ENCODE data around the gene TCERG1. TPM values are rescaled to one million over a fixed set of nuclear protein-coding genes. Genes with fewer than 3 reads are reported as not detected.

The TCERG1 gene
- polyA plus RNA-seq, 1 of the 3 experiments (the other 2 are of a cell fraction), result 38.5 TPM

- no peak for TF ChIP-seq USF2 (IDR thresholded peaks at IDR 0.05; ENCODE audit: borderline replicate concordance, low read depth, low read length)
- TF ChIP-seq EZH2phosphoT487 (IDR thresholded peaks at IDR 0.05; ENCODE audit: borderline replicate concordance, low read depth), result no peak
Observed at GRCh38 chr5:146539973-146540372, 92.8 kb downstream of the TCERG1 start (continued).

GRCh38 chr5:146540414-146540813, 93.3 kb downstream of the TCERG1 start:
- ChIA-PET CTCF (interaction anchor here (0.5 to 6.6 kb wide), 6 partner anchors 8 to 650 kb away, joined by 3 to 176 read pairs (median 28); no protein-coding TSS in a partner anchor), POLR2A (no interaction called here)
- H3K79me2 ChIP-seq (ENCODE audit: insufficient read depth), result no peaks in the 10 kb centered on the region
- no peaks in the 10 kb centered on the region; a peak in 1 of 4 replicates for H3K4me1 ChIP-seq (ENCODE audit: control insufficient read depth in 1 of 2, insufficient read depth in 2 of 2, low read depth in 1 of 2, low read length in 1 of 2)
- H3K4me2 ChIP-seq, result no peak overlapping the region
- no peak overlapping the region for H3K9ac ChIP-seq
- no peaks in the 10 kb centered on the region for H3K9me2 ChIP-seq
- H4K20me1 ChIP-seq (ENCODE audit: insufficient read depth), result no peaks in the 10 kb centered on the region
- H3K27ac ChIP-seq (ENCODE audit: low read depth in 2 of 2, low read length in 1 of 2), result no peak overlapping the region
- no peaks in the 10 kb centered on the region for H3K9me3 ChIP-seq
- TF ChIP-seq FOSL2 (IDR thresholded peaks at IDR 0.05; ENCODE audit: borderline replicate concordance, low read depth) (no peak), GABPA (IDR thresholded peaks at IDR 0.05; ENCODE audit: low read depth) (no peak), USF1 (IDR thresholded peaks at IDR 0.05; ENCODE audit: borderline replicate concordance, low read depth) (no peak), SIN3A (IDR thresholded peaks at IDR 0.05; ENCODE audit: borderline replicate concordance, low read depth, low read length) (no peak), RCOR1 (IDR thresholded peaks at IDR 0.05; ENCODE audit: low read length) (no peak), EZH2phosphoT487 (IDR thresholded peaks at IDR 0.05; ENCODE audit: borderline replicate concordance, low read depth) (no peak), IRF3 (IDR thresholded peaks at IDR 0.05; ENCODE audit: low read depth, low read length) (no peak), JUND (IDR thresholded peaks at IDR 0.05) (no peak), ELF1 (IDR thresholded peaks at IDR 0.05) (no peak), MEF2A (IDR thresholded peaks at IDR 0.05; ENCODE audit: borderline replicate concordance, low read depth) (no peak), PBX3 (IDR thresholded peaks at IDR 0.05) (no peak), NRF1 (IDR thresholded peaks at IDR 0.05; ENCODE audit: low read depth, low read length) (no peak), EP300 (IDR thresholded peaks at IDR 0.05; ENCODE audit: borderline replicate concordance in 1 of 2, low read depth in 1 of 2, low read length in 1 of 2) (no peak), RAD21 (IDR thresholded peaks at IDR 0.05; ENCODE audit: low read length) (no peak), ZBTB33 (IDR thresholded peaks at IDR 0.05; ENCODE audit: borderline replicate concordance, low read depth) (no peak), SMC3 (IDR thresholded peaks at IDR 0.05; ENCODE audit: low read depth, low read length) (no peak), FOXJ3 (CRISPR knock-in tag; IDR thresholded peaks at IDR 0.05) (no peak), TCF12 (IDR thresholded peaks at IDR 0.05) (no peak)
- H3F3A ChIP-seq (replicated peaks; ENCODE audit: insufficient read depth), result no peaks in the 10 kb centered on the region
- DNase-seq, result no peak
- H2AFZ ChIP-seq (ENCODE audit: low read depth), result no peak overlapping the region
- no peaks in the 10 kb centered on the region for H3K36me3 ChIP-seq (replicated peaks in 1 of 2; ENCODE audit: control insufficient read depth in 1 of 2, insufficient read depth in 2 of 2, low read length in 1 of 2)
- no peak overlapping the region for H3K4me3 ChIP-seq (ENCODE audit: low read depth in 2 of 2, low read length in 1 of 2)
- no peaks in the 10 kb centered on the region for H3K27me3 ChIP-seq (ENCODE audit: insufficient read depth)
- WGBS (ENCODE audit: low lambda C conversion rate), result 60% methylated on average over 2 of the region's 2 CpGs

All from SK-N-SH (cell line).